GM21723 (cell line): ENCODE results near the gene RFC2.

Experiments
- ATAC-seq: cut with Tn5 transposase; IDR thresholded peaks from one replicate; pipeline ENCODE4 v1.9.1; 2021; ENCODE audit warnings: mild to moderate bottlenecking, moderate library complexity; ENCODE audit not compliant: unreplicated experiment

Gene RFC2

GRCh38 chr7:74283858-74284447, 29.8 kb upstream of the RFC2 start:
- no peak for ATAC-seq

DNA sequence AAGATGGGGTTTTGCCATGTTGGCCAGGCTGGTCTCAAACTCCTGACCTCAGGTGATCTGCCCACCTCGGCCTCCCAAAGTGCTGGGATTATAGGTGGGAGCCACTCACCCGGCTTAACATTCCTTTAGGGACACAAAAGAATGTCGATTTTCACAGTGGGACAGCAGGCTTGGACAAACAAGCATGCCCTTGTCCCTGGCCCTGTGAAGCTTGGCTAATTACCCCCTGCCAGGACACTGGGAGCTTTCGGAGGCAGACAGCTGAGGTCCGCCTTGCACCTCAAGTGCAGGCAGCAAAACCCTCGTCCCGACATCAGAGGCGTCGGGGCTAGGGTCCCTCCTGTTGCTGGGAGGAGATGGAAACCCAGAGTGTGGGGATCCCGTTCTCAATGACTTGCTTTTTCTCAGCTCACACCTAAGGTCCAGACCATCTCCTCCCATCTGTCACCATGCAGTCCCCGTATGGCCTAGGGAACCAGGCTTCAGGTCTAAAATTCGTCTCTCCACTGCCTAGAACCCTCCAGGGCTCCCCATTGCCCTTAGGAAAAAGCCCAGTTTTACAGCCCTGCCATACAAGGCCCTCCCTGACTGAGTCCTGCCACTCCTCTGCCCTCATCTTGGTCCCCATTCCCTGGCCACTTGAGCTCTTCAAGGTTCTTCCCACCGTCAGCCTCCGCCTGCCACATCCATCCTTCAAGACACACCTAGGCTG, 28.7 kb upstream of the RFC2 start:
- no peak for ATAC-seq

GRCh38 chr7:74280985-74281384, 26.8 kb upstream of the RFC2 start:
- no peak for ATAC-seq

DNA sequence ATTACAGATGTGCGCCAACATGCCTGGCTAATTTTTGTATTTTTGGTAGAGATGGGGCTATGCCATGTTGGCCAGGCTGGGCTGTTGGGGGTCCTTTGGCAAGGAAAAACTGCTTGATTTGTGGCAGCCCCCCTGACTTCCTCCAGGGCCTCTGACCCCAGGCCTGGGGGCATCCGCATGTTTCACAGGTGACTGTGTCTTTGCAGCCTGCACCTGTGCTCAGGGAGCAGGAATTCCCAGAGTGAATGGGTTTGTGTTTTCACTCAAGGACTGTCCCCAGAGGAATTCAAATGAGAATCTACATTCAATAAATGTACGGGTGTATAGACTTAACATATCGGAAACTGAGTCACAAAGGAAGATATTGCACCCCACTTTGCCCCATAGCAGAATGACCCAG, 23.4 kb upstream of the RFC2 start:
- no peak for ATAC-seq

DNA sequence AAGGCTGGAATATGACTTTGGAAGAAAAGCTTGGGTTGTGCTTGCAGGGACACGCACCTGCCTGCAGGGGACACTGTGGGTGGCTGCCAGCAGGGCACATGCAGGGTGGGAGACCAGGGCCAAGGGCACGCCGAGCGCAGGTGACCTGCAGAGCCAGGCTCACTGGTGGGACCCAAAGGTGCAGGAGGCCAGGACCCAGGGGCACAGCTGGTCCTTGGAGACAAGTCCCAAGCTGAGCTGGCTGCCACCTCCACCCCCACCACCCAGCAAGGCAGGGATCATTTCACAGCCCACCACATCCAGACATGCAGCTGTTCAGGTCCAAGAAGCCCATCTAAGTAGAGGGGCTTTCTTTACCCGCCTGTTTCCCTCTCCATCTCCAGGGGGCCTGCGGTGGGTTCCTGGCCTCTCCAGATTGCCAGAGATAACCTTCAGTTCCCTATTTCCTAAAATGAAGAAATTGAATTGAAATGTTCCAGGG, 21.2 kb upstream of the RFC2 start:
- ATAC-seq, result no peak

- peak; percentile 71 for ATAC-seq
Observed at GRCh38 chr7:74272305-74273038, 18.3 kb upstream of the RFC2 start.

DNA sequence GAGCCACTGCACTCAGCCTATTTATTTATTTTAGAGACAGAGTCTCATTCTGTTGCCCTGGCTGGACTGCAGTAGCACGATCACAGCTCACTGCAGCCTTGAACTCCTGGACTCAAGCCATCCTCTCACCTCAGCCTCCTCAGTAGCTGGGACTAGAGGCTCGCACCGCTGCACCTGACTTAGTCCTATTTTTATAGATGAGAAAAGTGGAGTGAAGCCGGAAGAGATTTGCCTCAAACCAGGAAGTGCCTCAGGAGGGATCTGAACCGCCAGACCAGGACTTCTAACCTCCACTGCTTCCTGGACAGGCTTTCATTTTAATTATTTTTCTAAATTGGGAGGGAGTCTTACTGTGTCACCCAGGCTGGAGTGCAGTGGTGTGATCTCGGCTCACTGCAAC, 17.5 kb upstream of the RFC2 start:
- no peak for ATAC-seq

DNA sequence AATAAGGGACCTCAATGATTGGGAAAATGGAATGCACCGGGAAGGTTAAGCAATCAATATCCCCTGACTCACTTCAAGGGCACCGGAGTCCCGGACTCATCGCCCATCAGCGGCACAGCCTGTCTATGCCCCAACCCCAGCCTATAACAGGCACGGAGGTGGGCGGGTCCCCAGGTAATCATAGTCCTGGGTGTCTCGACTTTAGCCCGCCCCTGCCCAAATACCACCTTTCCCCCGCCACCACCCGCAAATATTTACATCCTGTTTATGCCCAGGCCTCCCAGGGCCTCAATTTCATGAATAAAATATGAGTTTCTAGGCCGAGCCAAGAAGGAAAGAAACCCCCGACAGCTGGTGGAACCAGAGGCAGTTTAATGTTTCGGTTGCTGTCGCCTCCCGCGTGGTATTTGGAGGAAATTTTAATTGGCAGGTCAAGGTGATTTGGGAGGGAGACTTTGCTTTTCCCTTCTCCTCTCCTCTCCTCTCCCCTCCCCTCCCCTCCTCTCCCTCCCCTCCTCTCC, 15.6 kb upstream of the RFC2 start:
- no peak for ATAC-seq

- no peak for ATAC-seq
Observed at GRCh38 chr7:74267756-74268565, 13.8 kb upstream of the RFC2 start.

GRCh38 chr7:74266191-74266963, 12.2 kb upstream of the RFC2 start:
- no peak for ATAC-seq

- ATAC-seq, result no peak
Observed at GRCh38 chr7:74263399-74264120, 9.4 kb upstream of the RFC2 start.

DNA sequence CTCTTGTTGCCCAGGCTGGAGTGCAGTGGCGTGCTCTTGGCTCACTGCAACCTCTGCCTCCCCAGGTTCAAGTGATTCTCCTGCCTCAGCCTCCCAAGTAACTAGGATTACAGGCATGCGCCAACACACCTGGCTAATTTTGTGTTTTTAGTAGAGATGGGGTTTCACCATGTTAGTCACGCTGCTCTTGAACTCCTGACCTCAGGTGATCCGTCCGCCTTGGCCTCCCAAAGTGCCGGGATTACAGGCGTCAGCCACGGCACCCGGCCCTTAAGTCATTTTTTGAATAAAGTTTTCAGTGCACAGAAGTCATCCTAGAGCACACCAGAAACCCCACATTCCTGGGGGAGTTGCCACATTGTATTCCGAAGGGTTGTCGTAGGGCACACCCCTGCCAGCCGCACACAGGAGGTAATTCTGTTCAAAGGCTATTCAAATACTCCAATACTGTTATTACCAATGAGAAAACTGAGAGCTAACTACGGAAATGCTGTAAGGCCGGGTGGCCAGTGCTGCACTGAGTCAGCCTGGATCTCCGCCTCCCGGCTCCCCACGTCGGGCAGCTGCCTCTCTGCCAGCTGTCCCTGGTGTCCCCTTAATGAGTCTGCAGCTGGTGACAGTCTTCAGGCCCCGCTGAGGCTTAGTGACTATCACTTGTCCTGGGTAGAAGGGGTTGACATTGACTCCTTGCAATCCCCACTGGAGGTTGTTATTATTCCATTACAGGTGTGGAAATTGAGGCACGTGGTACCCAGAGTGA, 8.6 kb upstream of the RFC2 start:
- ATAC-seq, result no peak

DNA sequence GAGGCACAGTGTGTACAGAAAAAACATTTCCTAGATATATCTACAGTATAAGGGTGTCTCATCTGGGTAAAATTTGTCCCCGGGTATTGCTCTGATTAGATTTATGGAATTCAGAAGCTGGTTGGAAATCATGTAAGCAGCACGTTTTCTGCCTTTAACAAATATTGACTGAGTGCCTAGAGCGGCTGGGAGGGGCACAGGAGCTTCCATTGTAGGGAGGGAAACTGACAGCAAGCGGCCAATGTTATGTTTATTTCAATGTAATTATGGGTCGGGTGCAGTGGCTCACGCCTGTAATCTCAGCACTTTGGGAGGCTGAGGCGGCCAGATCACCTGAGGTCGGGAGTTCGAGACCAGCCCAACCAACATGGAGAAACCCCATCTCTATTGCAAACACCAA, 4.4 kb upstream of the RFC2 start:
- no peak for ATAC-seq

DNA sequence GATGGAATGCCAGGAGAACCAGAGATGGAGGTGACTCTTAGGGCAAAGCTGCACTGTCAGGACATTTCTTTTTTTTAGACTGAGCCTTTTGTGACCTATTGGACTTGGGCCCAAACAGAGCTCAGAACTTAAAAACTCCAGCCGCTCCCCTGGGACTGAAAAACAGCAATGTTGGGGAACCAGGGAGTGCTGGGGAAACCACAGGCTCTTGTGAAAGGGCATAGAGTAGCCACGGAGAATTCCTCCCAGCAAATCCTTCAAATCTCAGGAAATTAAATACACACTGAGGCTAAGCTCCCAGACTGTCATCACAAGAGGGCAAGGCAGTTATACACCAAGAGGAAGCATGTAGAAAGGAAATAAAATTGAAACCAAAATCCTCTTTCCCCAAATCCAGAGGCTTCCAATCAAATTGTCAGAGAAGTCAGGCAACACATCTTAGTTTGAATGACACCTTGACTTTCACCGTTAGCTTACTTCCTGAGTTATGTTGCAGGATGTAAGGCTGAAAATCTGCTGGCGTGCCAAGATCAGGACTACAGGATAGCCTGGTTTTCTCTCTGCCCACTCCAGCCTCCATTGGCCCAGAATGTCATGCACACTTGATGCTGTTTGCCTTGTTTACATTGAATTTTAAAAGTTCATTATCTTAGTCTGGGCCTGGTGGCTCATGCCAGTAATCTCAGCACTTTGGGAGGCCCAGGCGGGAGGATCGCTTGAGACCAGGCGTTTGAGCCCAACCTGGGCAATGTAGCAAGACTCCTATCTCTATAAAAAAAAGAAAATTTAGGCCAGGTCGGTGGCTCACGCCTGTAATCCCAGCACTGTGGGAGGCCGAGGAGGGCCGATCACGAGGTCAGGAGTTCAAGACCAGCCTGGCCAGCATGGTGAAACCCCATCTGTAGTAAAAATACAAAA, 2.6 kb upstream of the RFC2 start:
- ATAC-seq, result no peak

DNA sequence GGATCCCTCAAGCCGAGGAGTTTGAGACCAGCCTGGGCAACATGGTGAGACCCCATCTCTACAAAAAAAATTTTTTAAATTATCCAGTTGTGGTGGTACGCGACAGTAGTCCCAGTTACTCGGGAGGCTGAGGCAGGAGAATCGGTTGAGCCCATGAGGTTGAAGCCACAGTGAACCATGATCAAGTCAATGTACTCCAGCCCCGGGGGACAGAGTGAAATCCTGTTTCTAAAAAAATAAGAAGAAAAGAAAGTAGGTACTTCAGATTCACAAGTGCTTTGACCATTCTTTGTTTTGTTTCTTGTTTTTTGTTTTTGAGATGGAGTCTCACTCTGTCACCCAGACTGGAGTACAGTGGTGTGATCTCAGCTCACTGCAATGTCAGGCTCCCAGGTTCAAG, 1.3 kb upstream of the RFC2 start:
- peak; percentile 28 for ATAC-seq

GRCh38 chr7:74254858-74255379, 720 bp upstream of the RFC2 start:
- peak; percentile 1 for ATAC-seq

- peak; percentile 17 for ATAC-seq
Observed at GRCh38 chr7:74253835-74254128, 417 bp downstream of the RFC2 start.

GRCh38 chr7:74253331-74253730, 868 bp downstream of the RFC2 start:
- ATAC-seq, result no peak
